K562 (cell line): ENCODE data around the gene SCLT1. TPM values are rescaled to one million over a fixed set of nuclear protein-coding genes. Genes with fewer than 3 reads are reported as not detected.

ENCODE experiments used
- ATAC-seq: fragments of 200-7000 bp; cut with Tn5 transposase; 3 replicates; pipeline ENCODE4 v1.9.1; 2020; ENCODE audit warnings: moderate library complexity
- BruUV-seq: library from RNA; stranded (reverse); fragments of 400-500 nt; replicated peaks from 2 replicates; lab custom pipeline; 2021; lab: Mats Ljungman, UMichigan
- CTCF ChIA-PET: fragments of 300-600 bp; formaldehyde crosslinking; extraction: SDS; loops from one replicate; lab custom pipeline; 2021; ENCODE audit warnings: low intra/inter-chr PET ratio; lab: Yijun Ruan, JAX
- POLR2A ChIA-PET: fragments of 300-600, 350-650 bp; sonication (Branson Sonifier 250); formaldehyde crosslinking; extraction: SDS; loops from one replicate; lab custom pipeline; 2021; ENCODE audit warnings: antibody characterized with exemption, inconsistent platforms; lab: Yijun Ruan, JAX
- DNase-seq, 4 experiments: peaks; one replicate each; pipeline versions ENCODE4 v3.0.0 to v3.0.0-alpha.2; 2011 to 2018; ENCODE audit warnings: low spot score in 3 of 4, mixed read lengths in 3 of 4; ENCODE audit errors: extremely low read depth in 1 of 4
- FAIRE-seq: peaks from 2 replicates; lab custom pipeline; 2011; peaks lifted over from hg19 to GRCh38; lab: Jason Lieb, UNC
- H2AFZ ChIP-seq: 2 replicates; pipeline ENCODE4 v1.6.0; 2011; ENCODE audit warnings: low read depth, low read length, control low read depth, inconsistent platforms
- H3K27ac ChIP-seq: fragments of 200-600 bp; 3 replicates; pipeline ENCODE4 v1.8.0; 2011; ENCODE audit warnings: low read depth, mild to moderate bottlenecking, control low read depth, inconsistent platforms, low read length, moderate library complexity, mixed read lengths; ENCODE audit errors: extremely low read depth
- H3K27me3 ChIP-seq, 2 experiments: fragments of 300-600 bp in 1 of 2; 2 replicates in 1 of 2; 3 replicates in 1 of 2; pipeline versions ENCODE4 v1.6.0 to v1.8.0; 2011; ENCODE audit warnings: inconsistent platforms in 2 of 2, low read length in 2 of 2, mild to moderate bottlenecking in 1 of 2, mixed read lengths in 1 of 2, moderate library complexity in 1 of 2; ENCODE audit not compliant: control insufficient read depth in 2 of 2, insufficient read depth in 2 of 2
- H3K36me3 ChIP-seq: fragments of 300-600 bp; 3 replicates; pipeline ENCODE4 v1.8.0; 2011; ENCODE audit warnings: mild to moderate bottlenecking, low read length, inconsistent platforms; ENCODE audit not compliant: control insufficient read depth, insufficient read depth
- H3K4me1 ChIP-seq, 2 experiments: fragments of 200-600 bp in 1 of 2; replicated peaks in 1 of 2; 2 replicates in 1 of 2; 3 replicates in 1 of 2; pipeline versions ENCODE4 v1.5.1 to v1.8.0; 2011; ENCODE audit warnings: inconsistent platforms in 2 of 2, low read length in 2 of 2, mild to moderate bottlenecking in 1 of 2, mixed read lengths in 1 of 2, moderate library complexity in 1 of 2; ENCODE audit not compliant: control insufficient read depth in 2 of 2, insufficient read depth in 2 of 2
- H3K4me2 ChIP-seq: 2 replicates; pipeline ENCODE4 v1.6.1; 2011; ENCODE audit warnings: low read length, control low read depth, inconsistent platforms, mixed read lengths; ENCODE audit not compliant: insufficient read depth
- H3K4me3 ChIP-seq: fragments of 200-600 bp; sonication (generic), shearing (Covaris generic); 2 replicates; pipeline ENCODE4 v1.5.1; 2016; ENCODE audit warnings: control low read depth, inconsistent platforms
- H3K79me2 ChIP-seq: fragments of 200-600 bp; 3 replicates; pipeline ENCODE4 v1.8.0; 2011; ENCODE audit warnings: low read length, inconsistent platforms; ENCODE audit not compliant: control insufficient read depth, insufficient read depth
- H3K9ac ChIP-seq, 2 experiments: 2 replicates each; pipeline versions ENCODE4 v1.6.0 to v1.6.1; 2011; ENCODE audit warnings: low read depth in 2 of 2, low read length in 2 of 2, control low read depth in 1 of 2, inconsistent platforms in 1 of 2, mild to moderate bottlenecking in 1 of 2, mixed read lengths in 1 of 2; ENCODE audit not compliant: insufficient read depth in 1 of 2
- H3K9me1 ChIP-seq: one replicate; pipeline ENCODE4 v1.6.0; 2011; ENCODE audit warnings: inconsistent platforms, mild to moderate bottlenecking, low read length, moderate library complexity; ENCODE audit not compliant: control insufficient read depth, insufficient read depth
- H3K9me3 ChIP-seq: replicated peaks from 2 replicates; pipeline ENCODE4 v1.5.1; 2011; ENCODE audit warnings: low read depth, low read length, inconsistent platforms; ENCODE audit not compliant: control insufficient read depth, insufficient read depth
- H4K20me1 ChIP-seq: replicated peaks from 2 replicates; pipeline ENCODE4 v1.6.1; 2011; ENCODE audit warnings: low read length, inconsistent platforms, mixed read lengths; ENCODE audit not compliant: control insufficient read depth, insufficient read depth
- E2F5 ChIP-seq: sonication (generic); formaldehyde crosslinking; IDR thresholded peaks from 2 replicates; pipeline ENCODE4 v1.8.0; 2022; ENCODE audit warnings: mild to moderate bottlenecking, missing genetic modification reagents
- NFATC3 ChIP-seq: fragments of 450-650 bp; IDR thresholded peaks from 2 replicates; pipeline ENCODE4 v1.6.1; 2017; ENCODE audit warnings: mild to moderate bottlenecking
- TEAD4 ChIP-seq, 2 experiments: sonication (generic) in 1 of 2; formaldehyde crosslinking in 1 of 2; IDR thresholded peaks; 2 replicates each; pipeline versions ENCODE4 v1.6.1 to v1.8.0; 2012 to 2022; ENCODE audit warnings: borderline replicate concordance in 1 of 2, inconsistent platforms in 1 of 2, low read length in 1 of 2, mild to moderate bottlenecking in 1 of 2, missing genetic modification reagents in 1 of 2
- TRIM25 ChIP-seq: fragments of 450-650 bp; IDR thresholded peaks from 2 replicates; pipeline ENCODE4 v1.7.0; 2016; ENCODE audit warnings: borderline replicate concordance
- WGBS: fragments of 100-300 bp; shearing (Covaris generic); methylation state at CpG from one replicate; pipeline ENCODE4 v1.1.6; 2016; ENCODE audit warnings: low coverage, mixed read lengths; ENCODE audit not compliant: insufficient coverage; ENCODE audit errors: missing lambda C conversion rate; 5-methylcytosine and 5-hydroxymethylcytosine counted together
- in situ Hi-C: fragments of 300-500 bp; cut with MboI; formaldehyde crosslinking; loops from 4 replicates; pipeline ENCODE4 v1.15.0; 2018; ENCODE audit warnings: inconsistent platforms, mixed read lengths
- intact Hi-C: fragments of 100-400 bp; cut with micrococcal nuclease; formaldehyde crosslinking; loops from 2 replicates; pipeline ENCODE4 v1.14.2; 2022
- polyA plus RNA-seq, 8 experiments: library from polyadenylated mRNA; depleted of rRNA in 4 of 8; stranded (reverse) in 5 of 8; unstranded in 3 of 8; fragments of >200 nt; fragmentation: Nextera tagmentation in 2 of 8; fragmentation: Illumina TruSeq in 1 of 8; extraction: Ambion mirVana in 2 of 8; extraction: Trizol in 1 of 8; gene quantifications; 2 replicates each; pipeline versions ENCODE4 v1.2.1 to v1.2.3, GENCODE V29; 2011 to 2014; ENCODE audit warnings: inconsistent platforms in 1 of 8, missing spikeins in 1 of 8
- total RNA-seq, 7 experiments: library from RNA; depleted of rRNA in 6 of 7; stranded (reverse); fragments of >200 nt in 6 of 7; fragmentation: Illumina TruSeq in 2 of 7; extraction: Trizol in 2 of 7; gene quantifications; 2 replicates each; pipeline versions ENCODE4 v1.2.1 to v1.2.3, GENCODE V29; 2011 to 2021; ENCODE audit warnings: low replicate concordance in 1 of 7

The SCLT1 gene
- total and polyA plus RNA-seq, 9 of the 15 experiments (the other 6 are each of a cell fraction or from before 2014, with no cell fraction given), result 8.0 to 31.9 (median 24.2) TPM

GRCh38 chr4:128921954-128922353 is 171.4 kb downstream of the SCLT1 start:
- H3K9ac ChIP-seq, result no peak overlapping the region
- intact Hi-C loops (no loop called here), in situ Hi-C loops (no loop called here)
- no TSS peak for BruUV-seq
- 61% methylated on average over 3 of the region's 3 CpGs for WGBS
- ATAC-seq (no peak), DNase-seq (no peak), FAIRE-seq (no peak)
- H3K4me1 ChIP-seq, result no peaks in the 10 kb centered on the region
- no peaks in the 10 kb centered on the region for H3K27me3 ChIP-seq
- no peak overlapping the region for H3K4me3 ChIP-seq
- H3K27ac ChIP-seq, result no peak overlapping the region
- H3K36me3 ChIP-seq, result no peaks in the 10 kb centered on the region
- H3K9me1 ChIP-seq, result no peaks in the 10 kb centered on the region
- no peaks in the 10 kb centered on the region for H3K79me2 ChIP-seq
- no peak overlapping the region for H2AFZ ChIP-seq
- no peaks in the 10 kb centered on the region for H4K20me1 ChIP-seq
- no peak overlapping the region for H3K4me2 ChIP-seq
- no peaks in the 10 kb centered on the region for H3K9me3 ChIP-seq
- CTCF ChIA-PET, result no interaction called here
- no peak for TF ChIP-seq TEAD4 (IDR thresholded peaks at IDR 0.05; ENCODE audit: low read length)
- TF ChIP-seq TEAD4 (CRISPR knock-in tag; IDR thresholded peaks at IDR 0.05; ENCODE audit: borderline replicate concordance), result no peak
- TF ChIP-seq TRIM25, result no peak
- no peak for TF ChIP-seq NFATC3
- no peak for TF ChIP-seq E2F5 (CRISPR knock-in tag)
- TF ChIP-seq, all 486 proteins: peak for 0
- POLR2A ChIA-PET, result no interaction called here
